Activated CD4-positive, CD25-positive, alpha-beta regulatory T cell treated with anti-CD3 and anti-CD28 coated beads, Interleukin-2, amount 50 U/mL, for 24 hours (primary cell): ENCODE measurements around the gene DBH.
A peak's percentile ranks its signal among the peaks of the same experiment; 100 is the strongest.

Experiments used
- ATAC-seq, 2 donors: fragments of 150-1000 bp; cut with Tn5 transposase; one replicate each; pipeline ENCODE4 v1.10.0; 2021; ENCODE audit warnings: mild to moderate bottlenecking in 1 of 2, moderate library complexity in 1 of 2

Gene DBH

GRCh38 chr9:133645021-133645765, 9.0 kb downstream of the DBH start:
- ATAC-seq: no peak

DNA sequence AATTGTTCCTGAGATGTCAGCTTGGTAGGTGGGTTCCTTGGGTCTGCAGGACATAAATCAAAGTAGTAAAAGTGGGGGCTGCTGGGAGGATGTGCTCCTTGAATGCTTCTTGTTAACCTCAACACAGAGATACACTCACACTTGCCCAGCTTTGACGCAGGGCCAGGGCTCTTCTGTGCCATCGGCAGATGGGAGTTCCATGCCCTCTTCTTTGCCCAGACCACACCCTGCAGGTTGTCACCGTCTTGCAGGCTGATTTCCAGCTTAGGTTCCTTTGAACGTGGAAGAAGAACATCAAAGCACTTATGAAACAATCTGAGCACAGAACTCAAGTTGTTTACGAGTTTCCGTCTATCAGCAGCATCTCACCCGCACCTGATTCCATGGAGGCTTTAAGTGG, 11.0 kb downstream of the DBH start:
- no peak for ATAC-seq

DNA sequence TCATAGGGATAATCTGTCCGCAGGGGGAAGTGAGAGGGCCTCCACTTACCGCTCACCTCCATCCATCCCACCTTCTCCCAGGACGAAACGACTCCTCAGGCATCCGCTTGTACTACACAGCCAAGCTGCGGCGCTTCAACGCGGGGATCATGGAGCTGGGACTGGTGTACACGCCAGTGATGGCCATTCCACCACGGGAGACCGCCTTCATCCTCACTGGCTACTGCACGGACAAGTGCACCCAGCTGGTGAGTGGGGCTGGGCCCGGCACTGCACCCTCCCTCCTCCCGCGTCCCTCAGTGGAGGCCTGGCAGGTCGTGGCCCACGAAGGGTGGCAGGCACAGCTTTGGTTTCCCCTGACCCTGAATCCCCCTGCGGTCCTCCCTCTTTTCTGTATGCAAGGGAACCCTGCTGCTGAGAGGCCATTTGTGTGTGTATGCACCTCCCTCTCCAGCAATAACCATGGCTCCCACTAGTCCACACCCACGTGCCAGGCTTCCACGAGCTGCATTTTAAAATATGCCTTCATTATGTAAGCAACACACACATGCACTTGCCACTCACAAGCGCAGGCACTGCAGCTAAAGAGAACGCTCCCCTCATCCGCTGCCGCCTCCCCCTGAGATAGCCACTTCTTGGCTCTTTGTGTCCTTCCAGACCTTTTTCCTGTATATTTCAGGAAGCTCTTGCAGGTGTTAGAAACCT, 11.8 kb downstream of the DBH start:
- no peak for ATAC-seq

DNA sequence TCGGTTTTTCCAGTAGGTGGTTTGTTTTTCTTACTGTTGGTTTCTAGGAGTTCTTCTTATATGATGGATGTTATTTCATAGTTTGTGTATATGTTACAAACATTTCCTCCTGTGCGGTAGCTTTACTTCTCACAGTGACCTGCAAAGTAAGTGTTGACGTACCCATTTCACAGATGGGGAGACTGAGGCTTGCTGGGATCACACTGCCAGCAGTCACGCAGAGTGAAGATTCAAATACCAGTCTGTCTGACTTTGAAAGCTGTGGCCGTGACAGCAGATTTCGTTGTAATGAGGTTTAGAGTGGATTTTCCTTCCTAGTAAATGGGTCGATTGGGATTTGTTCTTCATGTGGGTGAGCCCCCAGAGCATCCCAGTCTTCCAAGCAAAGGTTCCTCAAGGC, 13.0 kb downstream of the DBH start:
- ATAC-seq: no peak

- ATAC-seq: no peak
These were observed 13.9 kb downstream of the DBH start for GRCh38 chr9:133650026-133650425.

- ATAC-seq: no peak
These were observed 17.5 kb downstream of the DBH start for GRCh38 chr9:133653638-133654037.

- ATAC-seq: no peak
These were observed 18.8 kb downstream of the DBH start for GRCh38 chr9:133654736-133655657.

DNA sequence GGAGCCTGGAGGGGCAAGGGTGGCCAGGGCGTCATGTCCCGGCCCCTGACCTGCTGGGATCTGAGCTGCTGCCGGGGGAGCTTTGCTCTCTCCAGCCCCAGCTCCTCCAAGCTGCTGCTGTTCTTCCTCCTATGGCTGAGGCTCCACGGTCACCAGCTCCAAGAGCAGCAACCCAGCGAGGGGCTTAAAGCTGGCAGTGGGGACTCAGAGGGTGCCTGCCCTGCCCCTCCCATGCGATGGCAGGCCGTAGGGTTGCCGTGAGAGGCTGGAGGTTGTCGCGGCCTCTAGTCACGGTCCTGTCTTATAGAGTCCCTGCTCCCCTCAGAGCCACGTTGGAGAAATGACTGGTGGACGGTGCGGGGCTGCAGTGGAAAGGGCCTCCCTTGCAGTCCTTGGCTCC, 19.5 kb downstream of the DBH start:
- ATAC-seq: no peak

DNA sequence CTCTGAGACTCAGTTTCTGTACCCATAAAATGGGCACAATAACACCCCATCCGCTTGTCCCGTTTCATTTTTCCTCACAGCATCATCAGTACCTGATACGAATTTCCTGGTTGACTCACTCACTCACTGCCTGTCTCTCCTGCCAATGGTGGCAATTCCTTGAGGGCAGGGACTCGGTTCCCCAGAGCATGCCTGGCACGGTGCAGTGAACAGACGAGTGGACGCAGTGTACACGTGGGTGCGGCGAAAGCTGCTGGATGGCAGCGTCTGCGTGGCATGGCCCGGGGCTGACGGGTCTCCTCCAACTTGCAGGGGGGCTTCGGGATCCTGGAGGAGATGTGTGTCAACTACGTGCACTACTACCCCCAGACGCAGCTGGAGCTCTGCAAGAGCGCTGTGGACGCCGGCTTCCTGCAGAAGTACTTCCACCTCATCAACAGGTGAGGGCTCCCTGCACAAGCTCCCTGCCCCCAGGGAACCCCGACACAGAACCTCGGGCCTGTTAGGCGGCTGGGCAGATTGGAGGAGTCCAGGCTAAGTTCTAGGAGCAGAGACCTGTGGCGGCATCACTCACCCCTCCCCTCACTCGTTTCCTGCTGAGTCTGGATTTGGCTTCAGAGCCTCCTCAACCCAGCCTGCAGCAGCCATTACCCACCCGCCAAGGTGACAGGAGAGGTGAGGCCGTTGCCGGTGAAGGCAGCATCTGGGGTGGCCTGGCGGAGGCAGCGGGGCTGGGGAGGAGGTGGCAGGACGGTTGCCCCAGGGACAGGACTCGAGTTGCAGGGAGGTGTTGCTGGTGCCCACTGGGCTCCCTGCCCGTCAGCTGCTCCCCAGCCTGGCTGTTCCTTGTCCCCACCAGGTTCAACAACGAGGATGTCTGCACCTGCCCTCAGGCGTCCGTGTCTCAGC, 20.3 kb downstream of the DBH start:
- no peak for ATAC-seq

DNA sequence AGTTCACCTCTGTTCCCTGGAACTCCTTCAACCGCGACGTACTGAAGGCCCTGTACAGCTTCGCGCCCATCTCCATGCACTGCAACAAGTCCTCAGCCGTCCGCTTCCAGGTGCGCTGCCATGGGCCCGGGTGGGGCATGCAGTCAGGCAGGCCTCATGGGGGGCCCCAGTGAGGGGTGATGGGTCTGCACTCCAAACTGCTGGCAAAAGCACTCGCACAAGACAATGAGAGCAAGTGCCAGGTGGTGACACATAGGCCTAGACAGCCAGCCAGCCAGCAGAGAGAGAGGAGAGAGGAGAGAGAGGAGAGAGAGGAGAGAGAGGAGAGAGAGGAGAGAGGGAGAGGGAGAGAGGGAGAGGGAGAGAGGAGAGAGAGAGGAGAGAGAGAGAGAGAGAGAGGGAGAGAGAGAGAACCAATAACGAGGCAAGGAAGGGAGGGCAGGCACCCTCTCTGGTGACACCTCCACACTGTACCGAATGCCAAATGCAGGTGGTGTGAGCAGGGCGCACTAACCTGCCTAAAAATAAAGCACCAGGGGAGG, 21.0 kb downstream of the DBH start:
- ATAC-seq: no peak

- peak; percentile 25 to 30 for ATAC-seq
These were observed 22.6 kb downstream of the DBH start for GRCh38 chr9:133658442-133659431.

DNA sequence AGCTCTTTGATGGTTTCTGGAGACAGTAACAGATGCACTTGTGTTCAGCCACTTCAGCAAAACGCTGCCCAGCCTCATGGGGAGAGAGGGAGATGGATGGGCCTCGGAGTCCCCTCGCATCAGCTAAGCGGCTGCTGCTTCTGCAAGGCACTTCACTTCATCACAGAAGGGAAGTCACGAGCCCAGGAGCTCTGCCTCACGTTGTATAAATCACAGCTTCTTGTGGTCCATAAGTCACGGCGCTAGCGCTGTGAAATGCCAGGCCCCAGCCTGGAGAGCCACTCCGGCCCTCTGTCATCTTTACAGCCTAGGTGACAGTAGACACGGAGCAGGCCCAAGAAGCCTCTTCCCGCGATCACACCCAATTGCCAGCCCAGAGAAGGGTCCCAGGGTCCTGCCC, 23.4 kb downstream of the DBH start:
- ATAC-seq: no peak

DNA sequence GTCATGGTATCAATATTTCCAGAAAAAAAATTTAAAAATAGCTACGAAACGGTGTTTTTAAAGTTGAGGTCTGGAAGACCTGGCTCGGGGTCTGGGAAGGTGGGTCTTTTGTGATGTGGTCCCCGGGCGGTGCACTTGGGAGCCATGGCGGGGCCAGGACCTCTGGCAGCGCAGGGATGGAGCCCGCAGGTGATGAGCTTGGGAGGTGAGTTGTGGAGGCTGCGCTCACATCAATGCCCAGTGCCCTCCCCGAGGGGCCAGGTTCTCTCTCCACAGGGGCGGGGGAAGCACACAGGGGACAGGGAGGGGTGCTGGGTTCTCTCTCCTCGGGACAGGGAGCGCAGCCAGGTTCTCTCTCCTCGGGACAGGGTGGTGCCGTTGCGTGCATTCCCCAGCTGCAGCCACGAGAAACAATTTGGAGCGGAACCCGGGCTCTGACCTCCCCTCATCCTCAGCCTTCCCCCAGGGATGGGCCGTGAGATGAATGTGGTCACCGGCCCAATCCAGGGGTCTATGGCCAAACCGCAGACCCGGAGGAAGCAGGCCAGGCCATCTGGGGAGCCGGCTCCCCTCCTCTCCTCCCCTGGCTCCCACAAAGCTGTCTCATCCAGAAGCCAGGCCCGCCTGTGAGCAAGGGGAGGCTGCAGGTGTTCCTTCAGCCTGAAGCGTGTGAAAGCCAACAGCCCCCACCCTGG, 25.8 kb downstream of the DBH start:
- ATAC-seq: no peak

- no peak for ATAC-seq
These were observed 28.2 kb downstream of the DBH start for GRCh38 chr9:133664173-133665050.

GRCh38 chr9:133665096-133665495, 28.9 kb downstream of the DBH start:
- ATAC-seq: no peak

DNA sequence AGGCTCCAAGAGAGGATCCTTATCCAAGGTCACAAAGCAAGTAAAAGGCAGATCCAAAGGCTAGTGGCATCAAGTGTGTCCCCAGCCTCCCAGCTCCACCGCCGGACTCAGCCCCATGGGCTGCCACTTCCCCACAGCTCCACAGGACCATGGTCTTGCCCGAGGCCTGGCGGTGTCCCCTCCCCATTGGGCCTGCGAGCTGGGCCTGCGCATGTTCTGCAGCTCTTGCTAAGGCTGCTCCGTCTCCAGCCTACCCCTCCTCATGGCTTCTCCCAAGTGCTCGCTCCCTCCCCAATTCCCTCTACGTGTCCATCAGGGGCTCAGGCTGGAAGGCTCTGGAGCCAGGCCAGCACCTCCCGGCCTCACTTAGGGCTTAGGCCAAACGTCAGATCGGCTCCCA, 29.4 kb downstream of the DBH start:
- no peak for ATAC-seq

- ATAC-seq: no peak
These were observed 30.2 kb downstream of the DBH start for GRCh38 chr9:133666387-133666786.

- no peak for ATAC-seq
These were observed 30.7 kb downstream of the DBH start for GRCh38 chr9:133666845-133667244.
